ENCODE results near the gene ERFE. TPM values are rescaled to one million over a fixed set of nuclear protein-coding genes. Genes with fewer than 3 reads are reported as not detected.

ERFE gene
- total RNA-seq, 1 donor from 2014 or later = not detected

GRCh38 chr2:238141541-238142318, 17.0 kb upstream of the ERFE start:
- Histone ChIP-seq H3K27me3 (ENCODE audit: low read depth) (no peaks in the 10 kb centered on the region), H3K36me3 (no peaks in the 10 kb centered on the region), H3K9me3 (no peaks in the 10 kb centered on the region), H3K4me1 (peaks cover 19% of the 10 kb centered on the region), H3K27ac (no peak overlapping the region), H3K4me3 (no peak overlapping the region)
- ATAC-seq (peak; percentile 39 to 52), DNase-seq (peak; percentile 75)
- TF ChIP-seq CTCF (IDR thresholded peaks at IDR 0.05) = no peak
- intact Hi-C loops (cut with DNase I) = no loop called here

- no peak overlapping the region for H3K4me3 ChIP-seq
- intact Hi-C loops (cut with DNase I) = no loop called here
- DNase-seq (no peak), ATAC-seq (no peak)
- no peak overlapping the region for H3K27ac ChIP-seq
- H3K4me1 ChIP-seq = peaks cover 19% of the 10 kb centered on the region
- H3K9me3 ChIP-seq = no peaks in the 10 kb centered on the region
- no peaks in the 10 kb centered on the region for H3K27me3 ChIP-seq (ENCODE audit: low read depth)
- TF ChIP-seq CTCF (IDR thresholded peaks at IDR 0.05) = no peak
- no peaks in the 10 kb centered on the region for H3K36me3 ChIP-seq
Observed at GRCh38 chr2:238142382-238143205, 16.2 kb upstream of the ERFE start.

DNA sequence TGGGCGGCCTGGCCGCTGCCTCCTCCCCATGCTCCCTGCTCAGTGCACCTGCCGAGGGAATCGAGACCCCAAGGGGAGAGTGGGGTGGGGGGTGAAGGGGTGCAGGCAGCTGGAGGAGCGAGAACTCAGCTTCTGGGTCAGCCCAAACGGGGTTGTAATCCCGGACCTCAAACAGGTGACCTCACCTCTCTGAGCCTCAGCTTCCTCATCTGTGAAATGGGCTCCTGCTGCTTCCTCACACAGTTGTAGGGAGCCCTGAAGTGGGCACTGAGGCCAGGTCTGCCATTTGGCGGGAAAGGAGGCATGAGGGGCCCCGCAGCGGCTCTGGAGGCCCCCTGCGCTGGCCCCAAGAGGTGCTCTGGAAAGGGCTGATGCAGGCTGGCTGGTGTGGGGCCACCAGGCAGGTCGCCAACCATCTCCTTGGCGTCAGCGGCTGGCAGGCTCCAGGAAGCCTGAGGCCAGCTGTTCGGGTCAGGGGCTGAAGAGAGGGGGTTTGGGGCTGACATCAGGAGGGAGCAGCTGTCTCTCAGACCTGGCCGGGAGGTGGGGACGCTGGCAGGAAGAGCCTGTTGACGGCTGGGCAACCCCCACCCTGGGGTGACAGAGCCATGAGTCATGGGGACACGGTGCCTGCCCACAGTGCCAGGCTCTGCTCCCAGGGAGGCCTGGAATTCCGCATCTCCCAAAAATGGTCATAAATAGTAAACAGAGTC, 15.4 kb upstream of the ERFE start:
- ATAC-seq = no peak

GRCh38 chr2:238144262-238144661, 14.5 kb upstream of the ERFE start:
- H3K9me3 ChIP-seq = no peaks in the 10 kb centered on the region
- no peaks in the 10 kb centered on the region for H3K36me3 ChIP-seq
- TF ChIP-seq CTCF (IDR thresholded peaks at IDR 0.05) = no peak
- peaks cover 13% of the 10 kb centered on the region for H3K4me1 ChIP-seq
- ATAC-seq (no peak), DNase-seq (no peak)
- H3K27me3 ChIP-seq (ENCODE audit: low read depth) = no peaks in the 10 kb centered on the region
- intact Hi-C loops (cut with DNase I) = no loop called here
- no peak overlapping the region for H3K27ac ChIP-seq
- no peak overlapping the region for H3K4me3 ChIP-seq

More for the DNA sequence above, 15.4 kb upstream of the ERFE start:
- H3K4me3 ChIP-seq = no peak overlapping the region
- TF ChIP-seq CTCF (IDR thresholded peaks at IDR 0.05) = no peak
- H3K27ac ChIP-seq = no peak overlapping the region
- H3K27me3 ChIP-seq (ENCODE audit: low read depth) = no peaks in the 10 kb centered on the region
- peaks cover 15% of the 10 kb centered on the region for H3K4me1 ChIP-seq
- no peak for DNase-seq
- no peaks in the 10 kb centered on the region for H3K9me3 ChIP-seq
- intact Hi-C loops (cut with DNase I) = no loop called here
- H3K36me3 ChIP-seq = no peaks in the 10 kb centered on the region

DNA sequence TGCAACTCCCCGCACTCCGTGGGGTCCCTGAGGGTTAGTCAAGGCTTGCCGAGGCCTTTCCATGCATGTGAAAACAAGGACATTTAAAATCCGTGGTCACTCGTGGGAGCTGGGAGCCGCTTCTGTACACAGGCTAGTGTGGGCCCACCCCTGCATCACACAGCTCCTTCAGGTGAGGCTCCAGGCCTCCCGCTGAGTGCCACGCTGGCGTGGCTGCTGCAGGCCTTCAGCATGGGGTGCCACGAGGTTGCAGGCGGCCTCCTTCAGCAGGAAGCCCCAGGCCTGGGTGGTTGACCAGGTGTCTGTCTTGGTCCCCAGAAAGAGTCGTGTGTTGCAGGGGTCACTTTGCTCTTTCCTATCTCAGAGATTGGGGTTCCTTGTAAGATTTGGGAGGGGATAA, 13.7 kb upstream of the ERFE start:
- H3K4me1 ChIP-seq = peaks cover 13% of the 10 kb centered on the region
- TF ChIP-seq CTCF (IDR thresholded peaks at IDR 0.05) = no peak
- intact Hi-C loops (cut with DNase I) = no loop called here
- no peak overlapping the region for H3K4me3 ChIP-seq
- no peaks in the 10 kb centered on the region for H3K9me3 ChIP-seq
- ATAC-seq (no peak), DNase-seq (no peak)
- H3K36me3 ChIP-seq = no peaks in the 10 kb centered on the region
- no peak overlapping the region for H3K27ac ChIP-seq
- no peaks in the 10 kb centered on the region for H3K27me3 ChIP-seq (ENCODE audit: low read depth)

Measured in lower lobe of right lung (tissue), 2 donors.